NCI-H1092 treated with DMSO at 0.1 percent for 48 hours (cell line): ENCODE data around the gene UBE2G2.

Source experiments
- DNase-seq: peaks from one replicate; lab custom pipeline; 2025; lab: John Stamatoyannopoulos, UW

UBE2G2 gene

DNA sequence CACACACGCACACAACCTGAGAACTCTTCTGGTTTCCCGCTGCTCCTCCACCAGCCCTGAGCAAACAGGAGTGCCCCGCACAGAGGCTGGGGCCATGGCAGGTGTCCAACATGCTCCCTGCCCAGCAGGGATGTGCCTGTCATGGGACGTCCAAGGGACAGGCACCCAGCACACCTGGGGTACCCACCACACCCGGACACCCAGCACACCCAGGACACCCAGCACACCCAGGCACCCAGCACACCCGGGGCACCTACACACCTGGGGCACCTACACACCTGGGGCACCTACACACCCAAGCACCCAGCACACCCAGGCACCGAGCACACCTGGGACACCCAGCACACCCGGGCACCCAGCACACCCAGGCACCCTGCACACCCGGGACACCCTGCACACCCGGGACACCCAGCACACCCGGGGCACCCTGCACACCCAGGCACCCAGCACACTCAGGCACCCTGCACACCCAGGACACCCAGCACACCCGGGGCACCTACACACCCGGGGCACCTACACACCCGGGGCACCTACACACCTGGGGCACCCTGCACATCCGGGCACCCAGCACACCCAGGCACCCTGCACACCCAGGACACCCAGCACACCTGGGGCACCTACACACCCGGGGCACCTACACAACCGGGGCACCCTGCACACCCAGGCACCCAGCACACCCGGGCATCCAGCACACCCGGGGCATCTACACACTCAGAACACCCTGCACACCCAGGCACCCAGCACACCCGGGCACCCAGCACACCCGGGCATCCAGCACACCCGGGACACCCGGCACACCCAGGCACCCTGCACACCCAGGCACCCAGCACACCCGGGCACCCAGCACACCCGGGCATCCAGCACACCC, 37.9 kb downstream of the UBE2G2 start:
- DNase-seq: no peak

DNA sequence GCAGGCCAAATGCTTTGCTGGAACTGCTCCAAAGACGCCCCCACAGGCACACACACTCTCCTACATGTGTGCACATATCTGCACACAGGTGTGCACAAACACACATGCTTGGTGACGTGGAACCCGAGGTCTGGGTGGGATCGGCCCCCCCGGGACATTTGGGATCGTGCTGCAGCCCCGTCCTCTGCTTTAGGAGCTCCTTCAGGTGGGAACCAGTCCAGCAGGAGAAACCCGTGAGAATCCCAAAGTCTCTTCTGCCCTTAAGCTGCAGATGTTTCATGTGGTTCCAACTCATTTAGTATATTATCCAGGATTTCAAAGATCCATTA, 38.6 kb downstream of the UBE2G2 start:
- no peak for DNase-seq

DNA sequence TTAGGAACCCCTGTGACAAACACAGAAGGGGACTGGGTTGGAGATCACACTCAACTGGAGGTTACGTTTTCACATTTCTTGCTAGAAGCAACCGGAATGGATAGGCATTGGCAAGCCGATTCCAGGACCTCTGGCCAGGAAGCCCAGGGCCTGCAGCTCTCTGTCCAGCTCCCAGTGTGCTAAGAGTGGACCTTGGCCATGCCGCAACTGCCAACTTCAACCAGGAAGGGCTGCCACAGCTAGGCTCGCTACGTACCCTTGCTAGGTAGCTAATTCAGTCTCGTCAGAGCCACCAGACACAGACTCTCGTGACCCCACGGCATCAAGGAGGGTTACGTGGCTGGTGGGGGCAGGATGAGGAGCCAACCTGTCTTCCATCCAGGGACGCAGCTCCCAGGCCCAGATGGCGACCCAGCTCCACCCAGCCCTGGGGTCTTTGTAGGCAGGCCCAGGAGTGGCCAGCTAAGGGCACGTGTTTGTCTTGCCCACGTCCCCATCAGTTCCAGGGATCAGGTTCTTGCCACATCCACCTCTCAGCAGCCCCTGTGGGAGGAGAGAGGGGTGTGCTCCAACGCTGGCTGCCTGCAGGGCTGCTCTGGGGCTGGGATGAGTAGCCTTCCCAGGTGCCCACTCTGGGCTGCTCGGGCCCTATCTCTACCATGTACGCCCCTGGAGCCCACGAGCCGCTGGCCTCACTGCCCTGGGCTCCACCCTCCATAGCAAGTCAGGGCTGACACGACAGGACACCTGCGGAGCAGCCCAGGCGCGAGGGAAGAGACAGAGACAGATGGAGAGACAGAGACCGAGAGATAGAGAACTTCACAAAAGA, 39.2 kb downstream of the UBE2G2 start:
- no peak for DNase-seq

DNA sequence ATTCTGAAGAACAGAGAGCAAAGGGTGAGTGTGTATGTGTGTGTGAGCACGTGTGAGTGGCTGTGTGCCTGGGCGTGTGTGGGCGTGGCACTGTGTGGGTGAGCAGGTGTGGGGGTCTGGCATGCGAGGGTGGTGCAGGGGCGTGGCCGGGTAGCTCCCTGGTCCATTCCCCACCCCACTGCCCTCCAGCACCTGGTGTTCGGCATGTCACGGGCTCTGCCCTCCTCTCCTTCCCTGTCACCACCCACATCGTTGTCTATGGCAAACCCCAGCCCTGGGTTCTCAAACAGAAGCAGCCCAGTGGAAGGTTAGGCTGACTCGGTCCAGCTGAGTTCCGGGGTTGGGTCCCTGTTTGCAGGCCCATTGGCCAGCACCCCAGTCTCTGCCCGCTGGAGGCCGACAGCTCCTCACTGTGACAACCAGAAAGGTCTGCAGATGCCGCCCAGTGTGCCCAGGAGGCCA, 39.8 kb downstream of the UBE2G2 start:
- DNase-seq: no peak

DNA sequence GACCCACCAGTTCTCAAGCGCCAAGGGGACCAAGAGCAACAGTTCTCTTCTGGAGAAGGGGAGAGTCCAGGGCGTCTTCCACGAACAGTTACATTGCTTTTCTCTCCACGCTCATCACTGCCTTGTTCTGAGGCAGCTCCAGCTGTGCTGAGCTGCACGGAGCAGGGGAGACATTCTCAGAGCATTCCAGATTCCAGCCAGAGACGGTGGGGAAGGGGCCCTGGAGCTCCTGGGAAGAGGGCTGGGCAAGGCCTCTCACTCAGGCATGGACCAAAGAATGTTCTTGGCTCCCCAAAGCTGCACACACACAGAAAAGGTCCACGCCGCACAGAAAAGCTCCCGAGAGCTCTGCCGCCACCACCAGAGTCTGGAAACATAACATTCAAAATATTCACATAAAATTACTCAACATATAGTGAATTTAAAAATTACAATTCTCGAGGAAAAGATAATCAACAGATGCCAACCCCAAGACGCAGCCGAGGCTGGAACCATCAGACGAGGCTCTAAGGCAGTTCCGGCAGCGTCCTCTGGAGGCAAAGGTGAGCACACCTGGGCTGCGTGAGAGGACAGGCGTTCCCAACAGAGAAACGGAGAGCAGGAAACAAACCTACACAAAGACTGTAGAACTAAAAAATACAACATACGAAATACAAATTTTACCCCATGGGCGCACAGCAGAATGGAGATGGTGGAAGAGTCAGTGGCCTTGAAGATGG, 40.5 kb downstream of the UBE2G2 start:
- no peak for DNase-seq

DNA sequence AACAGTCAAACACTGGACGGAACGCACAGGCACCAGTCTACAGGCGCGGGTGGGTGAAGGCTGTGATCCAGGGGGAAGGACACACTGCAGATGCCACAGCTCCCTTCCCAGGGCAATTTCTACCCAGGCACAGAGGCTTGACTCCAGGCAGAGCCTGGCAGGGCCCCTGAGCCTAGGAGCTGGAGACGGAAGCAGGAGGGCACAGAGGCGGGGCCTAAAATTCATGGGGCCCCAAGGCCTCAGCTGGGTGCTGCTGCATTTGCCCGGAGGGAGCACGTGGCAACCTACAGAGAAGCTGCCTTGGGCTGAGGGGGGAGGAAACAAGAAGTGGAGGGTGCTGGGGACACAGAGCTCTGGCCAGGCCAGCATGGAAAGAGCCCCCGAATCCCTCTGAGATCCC, 41.2 kb downstream of the UBE2G2 start:
- DNase-seq: no peak

DNA sequence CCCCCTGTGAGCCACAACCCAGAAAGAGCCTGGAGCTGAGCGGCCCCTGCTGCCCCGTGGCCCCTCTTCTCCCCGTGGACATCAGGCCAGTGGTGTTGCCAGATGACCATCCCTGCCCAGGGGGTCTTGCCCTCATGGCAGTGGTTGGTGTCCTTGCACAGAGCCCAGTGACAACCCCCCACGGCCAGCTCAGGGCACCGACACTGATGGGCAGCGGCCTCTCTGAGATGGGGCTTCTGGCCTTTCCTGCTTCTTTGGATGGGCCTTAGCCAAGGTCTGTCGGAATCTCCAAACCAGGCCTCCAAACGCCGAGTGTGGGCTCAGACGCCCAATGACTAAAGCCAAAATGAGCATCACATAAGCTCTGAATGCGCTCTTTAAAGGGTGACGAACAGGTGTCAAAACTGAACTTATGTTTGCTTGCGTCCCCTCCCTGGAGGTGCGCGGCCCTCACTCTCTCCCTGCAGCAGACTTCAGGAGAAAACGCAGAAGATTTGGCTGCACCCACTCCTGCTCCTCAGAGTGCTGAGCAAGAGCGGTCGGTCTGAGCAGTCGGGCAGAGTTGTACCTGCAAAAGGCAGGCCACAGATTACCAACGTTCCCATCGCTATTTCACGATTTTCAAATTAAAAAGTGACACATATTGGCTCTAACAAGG, 41.9 kb downstream of the UBE2G2 start:
- DNase-seq: no peak

DNA sequence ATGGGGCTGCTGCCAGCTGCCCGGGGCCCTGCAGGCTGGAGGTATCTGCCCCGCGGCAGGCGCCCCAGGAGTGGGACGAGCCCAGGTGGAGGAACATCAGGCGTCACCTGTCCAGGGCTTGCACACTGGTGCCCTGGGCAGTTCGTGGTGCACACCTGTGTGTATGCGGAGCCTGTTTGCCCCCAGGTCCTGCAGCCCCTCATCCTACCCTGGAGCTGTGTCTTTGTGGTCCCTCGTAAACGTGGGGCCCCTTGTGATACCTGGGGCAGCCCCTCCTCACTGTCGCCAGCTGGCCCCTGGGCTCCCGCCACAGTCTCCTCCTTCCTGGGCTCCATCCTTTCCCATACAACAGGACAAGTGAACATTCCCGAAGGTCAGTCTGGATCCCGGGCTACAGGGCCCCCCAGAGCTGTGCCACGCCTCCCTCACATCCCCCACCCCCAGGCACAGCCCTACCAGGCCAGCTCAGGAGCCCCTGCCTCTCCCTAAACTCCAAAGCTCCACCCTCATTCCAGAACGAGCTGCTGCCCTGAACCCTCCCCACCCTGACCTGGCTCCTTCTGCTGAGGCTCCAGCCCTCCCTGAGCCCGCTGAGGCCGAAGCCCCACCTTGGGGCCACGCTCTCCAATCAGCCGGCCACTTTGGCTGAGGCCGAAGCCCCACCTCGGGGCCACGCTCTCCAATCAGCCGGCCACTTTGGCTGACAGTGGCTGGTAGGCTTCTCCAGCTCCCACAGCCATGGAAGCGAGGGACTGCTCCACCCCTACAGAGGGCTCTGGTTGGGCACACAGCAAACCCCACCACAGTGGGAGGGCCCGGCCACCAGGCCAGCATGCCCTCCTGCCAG, 42.6 kb downstream of the UBE2G2 start:
- DNase-seq: no peak

DNA sequence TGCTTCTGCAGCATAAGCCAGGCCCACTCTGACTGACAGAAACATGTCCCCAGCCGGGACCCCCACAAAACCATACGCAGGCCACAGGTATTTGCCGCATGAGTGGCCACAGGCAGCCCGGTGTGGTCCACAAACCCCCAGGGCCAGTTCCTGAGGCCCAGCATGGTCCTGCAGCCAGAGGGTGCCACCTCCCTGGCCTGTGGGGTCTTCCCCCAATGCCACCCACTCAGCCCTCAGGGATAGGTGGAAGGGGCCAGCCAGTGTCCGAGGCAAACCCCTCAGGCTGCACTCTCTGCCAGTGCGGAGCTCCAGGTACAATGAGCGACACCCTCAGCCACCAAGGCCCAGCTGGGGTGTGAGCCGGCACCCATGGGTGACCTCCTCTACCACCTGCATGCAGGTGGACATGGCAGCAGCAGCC, 43.5 kb downstream of the UBE2G2 start:
- DNase-seq: no peak

DNA sequence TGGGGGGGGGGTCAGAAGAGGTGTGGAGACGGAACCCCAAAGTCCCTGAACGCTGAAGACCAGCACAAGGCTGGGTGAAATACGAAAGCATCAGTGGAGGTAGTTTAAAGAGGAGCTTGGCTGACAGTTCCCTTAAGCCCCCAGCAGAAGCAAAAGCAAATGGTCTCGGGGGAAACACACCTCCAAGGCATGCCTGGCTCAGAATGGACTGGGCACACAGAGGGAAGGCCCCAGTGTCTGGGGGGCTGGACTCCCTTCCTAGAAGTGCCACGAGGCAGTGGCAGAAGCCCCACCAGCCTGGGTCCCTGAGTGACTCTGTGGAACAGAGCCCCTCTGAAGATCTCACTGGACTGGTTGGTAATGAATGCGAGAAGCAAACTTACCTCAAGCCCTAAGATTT, 43.9 kb downstream of the UBE2G2 start:
- no peak for DNase-seq

DNA sequence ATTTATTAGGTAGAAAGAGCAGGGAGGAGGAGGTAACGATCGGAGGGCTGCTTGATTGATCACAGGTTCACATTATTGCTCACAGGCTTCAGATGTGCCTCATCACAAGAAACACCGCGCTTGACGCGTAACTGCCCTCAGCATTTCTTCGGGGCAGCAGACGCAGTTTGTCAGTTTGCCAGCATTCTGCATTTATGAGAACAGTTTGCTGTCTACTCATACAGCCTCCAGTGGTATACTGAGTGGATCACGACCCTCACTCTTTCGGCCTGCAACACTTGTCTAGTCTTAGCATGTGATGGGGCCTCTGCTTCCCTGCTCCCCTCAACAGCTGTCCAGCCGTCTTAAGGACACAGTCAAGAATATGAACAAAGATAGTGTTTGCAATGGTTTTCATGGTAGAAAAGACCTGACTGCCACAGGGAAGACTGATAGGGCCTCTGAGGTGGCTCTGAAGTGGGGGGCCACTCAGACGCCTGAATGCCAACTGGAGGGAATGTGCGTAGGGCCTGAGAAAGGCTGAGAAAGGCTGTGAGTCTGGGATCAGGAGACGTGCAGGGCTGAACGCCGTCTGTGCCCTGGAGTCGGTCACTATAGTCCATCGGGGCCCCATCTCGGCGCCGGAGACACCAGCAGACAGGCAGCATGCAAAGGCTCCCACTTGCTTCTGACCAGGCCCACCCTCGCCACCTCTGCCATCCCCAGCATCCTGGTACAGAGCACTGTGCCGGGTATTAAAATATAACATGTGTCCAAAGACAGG, 45.0 kb downstream of the UBE2G2 start:
- DNase-seq: no peak

DNA sequence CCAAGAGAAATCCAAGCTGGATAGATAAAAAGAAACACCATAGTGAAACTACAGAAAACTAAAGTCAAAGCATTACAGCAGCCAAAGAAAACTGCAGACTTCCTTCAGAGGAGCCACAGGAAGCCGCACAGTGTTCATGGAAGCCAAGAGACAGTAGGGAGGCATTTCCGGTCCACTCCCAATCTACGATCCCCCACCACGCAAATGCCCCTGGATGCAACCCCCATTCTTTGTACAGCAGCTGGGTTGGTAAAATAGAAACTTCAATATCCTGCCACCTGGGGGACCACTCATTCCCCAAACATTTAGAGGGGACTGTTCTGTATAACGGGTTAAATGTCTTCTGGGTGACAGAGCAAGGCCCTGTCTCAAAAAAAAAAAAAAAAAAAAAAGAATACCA, 46.4 kb downstream of the UBE2G2 start:
- DNase-seq: no peak

DNA sequence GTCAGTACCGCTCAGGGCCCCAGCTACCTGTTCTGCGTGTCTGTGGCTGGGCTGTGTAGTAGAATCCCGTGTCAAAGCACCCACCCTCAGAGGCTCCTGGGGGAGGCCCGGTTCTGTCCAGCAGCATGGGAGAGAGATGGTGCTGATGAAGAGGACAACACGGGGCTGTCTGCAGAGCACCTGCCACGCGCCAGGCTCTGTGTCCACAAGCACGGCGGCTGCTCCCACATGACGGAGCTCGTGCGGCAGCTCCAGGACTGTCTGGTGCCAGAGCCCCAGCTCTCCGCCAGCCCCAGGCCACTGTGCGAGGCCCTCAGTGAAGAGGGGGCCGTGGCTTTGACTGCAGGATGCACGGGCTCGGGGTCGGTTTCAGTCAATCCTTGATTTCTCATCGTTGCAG, 48.3 kb downstream of the UBE2G2 start:
- no peak for DNase-seq

DNA sequence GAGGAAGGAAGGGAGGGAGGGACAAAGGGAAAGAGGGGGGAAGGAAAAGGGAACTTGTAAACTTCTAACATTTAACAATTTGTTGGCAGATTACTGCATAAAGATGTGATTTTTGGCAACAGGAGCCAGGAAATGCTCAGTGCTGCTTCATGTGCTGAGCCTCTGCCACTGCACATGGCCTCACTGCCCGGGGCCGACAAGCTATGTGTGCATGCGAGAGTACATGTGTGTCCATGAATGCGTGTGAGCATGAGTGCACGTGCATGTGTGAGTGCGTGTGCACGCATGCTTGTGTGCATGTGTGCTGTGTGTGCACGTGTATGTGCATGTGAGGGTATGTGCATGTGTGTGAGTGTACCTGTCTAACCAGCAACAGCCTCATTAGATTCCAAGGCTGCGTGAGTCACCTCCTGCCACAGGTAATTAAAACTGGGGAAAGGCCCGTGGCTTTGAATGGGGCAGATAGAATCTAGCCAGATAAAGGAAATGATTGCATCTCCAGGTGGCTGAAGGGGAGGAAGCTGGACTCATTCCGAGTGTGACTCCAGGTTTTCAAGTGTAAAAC, 48.9 kb downstream of the UBE2G2 start:
- no peak for DNase-seq

DNA sequence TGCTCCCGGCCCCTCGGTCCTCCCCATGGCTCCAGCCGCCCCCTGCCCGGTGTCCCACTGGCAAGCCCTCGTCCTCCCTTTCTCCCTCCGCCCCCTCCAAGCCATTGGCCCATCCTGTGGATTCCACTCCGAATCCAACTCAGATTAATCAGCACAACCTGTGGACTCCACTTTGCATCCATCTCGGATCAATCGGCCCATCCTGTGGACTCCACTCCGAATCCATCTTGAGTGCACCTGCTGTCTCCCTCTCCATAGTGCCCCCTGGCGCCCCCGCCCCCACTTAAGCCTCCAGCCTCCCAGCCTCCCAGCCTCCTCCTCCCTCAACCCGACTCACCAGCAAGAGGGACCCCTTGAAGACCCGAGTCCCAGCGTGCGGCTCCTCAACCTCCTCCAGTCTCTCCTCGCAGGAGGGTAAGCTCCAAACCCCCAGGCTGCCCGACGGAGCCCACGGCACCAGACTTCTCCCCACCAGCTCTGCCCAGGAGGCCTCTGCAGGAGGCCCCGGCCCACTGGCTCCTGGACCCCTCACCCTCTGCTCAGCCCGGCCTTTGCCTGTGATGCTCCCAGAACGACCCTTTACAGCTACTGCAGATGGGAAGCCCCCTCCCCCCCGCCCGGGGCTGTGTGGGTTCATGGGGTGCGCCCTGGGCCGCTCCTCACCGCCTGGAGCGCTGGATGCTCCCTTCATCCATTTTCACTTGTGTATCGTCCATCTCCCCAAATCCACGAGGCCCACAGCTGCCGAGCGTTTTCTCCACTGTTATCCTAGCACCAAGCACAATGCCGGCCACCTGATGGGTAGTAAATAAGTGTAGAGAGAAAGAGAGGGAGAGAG, 49.6 kb downstream of the UBE2G2 start:
- DNase-seq: no peak

DNA sequence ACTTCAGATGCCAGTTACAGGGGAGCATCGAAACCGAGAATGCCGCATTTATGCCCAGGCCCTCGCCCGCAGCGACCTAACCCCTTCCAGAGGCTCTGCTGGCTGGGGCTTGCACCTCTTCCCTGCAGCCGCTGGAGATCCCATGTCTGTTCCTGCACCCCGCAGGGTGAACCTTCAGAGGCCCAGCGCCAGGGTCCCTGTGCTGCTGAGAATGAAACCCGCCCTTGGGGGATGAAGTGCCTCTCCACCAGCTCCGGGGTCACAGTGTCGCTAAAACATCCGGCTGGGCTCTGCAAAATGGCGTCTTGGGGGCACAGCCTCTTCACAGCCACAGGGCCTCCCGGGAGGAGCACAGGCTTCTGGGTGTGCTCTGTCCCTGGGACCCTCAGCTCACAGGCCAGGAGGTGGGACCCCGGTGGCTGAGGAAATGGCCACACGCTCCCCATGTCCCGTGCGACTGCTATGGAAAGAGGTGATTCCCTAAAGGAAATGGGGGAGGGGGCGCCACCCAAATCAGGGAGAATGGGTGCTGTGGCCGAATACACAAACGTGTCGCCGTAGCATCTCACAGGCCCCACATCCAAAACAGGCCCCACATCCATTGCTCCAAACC, 50.3 kb downstream of the UBE2G2 start:
- no peak for DNase-seq

DNA sequence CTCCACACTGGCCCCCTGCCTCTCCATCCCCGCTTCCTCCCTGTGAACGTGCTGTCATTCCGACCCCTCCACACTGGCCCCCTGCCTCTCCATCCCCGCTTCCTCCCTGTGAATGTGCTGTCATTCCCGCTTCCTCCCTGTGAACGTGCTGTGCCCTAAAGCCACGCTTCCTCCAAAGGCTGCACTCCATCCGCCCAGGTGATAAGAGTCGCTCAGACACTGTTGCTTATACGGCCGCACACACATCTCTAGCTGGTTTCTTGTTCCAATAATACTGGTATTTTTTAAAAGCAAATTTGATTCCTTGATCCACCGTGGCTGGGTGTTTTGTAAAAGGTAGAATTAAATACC, 51.0 kb downstream of the UBE2G2 start:
- DNase-seq: no peak

DNA sequence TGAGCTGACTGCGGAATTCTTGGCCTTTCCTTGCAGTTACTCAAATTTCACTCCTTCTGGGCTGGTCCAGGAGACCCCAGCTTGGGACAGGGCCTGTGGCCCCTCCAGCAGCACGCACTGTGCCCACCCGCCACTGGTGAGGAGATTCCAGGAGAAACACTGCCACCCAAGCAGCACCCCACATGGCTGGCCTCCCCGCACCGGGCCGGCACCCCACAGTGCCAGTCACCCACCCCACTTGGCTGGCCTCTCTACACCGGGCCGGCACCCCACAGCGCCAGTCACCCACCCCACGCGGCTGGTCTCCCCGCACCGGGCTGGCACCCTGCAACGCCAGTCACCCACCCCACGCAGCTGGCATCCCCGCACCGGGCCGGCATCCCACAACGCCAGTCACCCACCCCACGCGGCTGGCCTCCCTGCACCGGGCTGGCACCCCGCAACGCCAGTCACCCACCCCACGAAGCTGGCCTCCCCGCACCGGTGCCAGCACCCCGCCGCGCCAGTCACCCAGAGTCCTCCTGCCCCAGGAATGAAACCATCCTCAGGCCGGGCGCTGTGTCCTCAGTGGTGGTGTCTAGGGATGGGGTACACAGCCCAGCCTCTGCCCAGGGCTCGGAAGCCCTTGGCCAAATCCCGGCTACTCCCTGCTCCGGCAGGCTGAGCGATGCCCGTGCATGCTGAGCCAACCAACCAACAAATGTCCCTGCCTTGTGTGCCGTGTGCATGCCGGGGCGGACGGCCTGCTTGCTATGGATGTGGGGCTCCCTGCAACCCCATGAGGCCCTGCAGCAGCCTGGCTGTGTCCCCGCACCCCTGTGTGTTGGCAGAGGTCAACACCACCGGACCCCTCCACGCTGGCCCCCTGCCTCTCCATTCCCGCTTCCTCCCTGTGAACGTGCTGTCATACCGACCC, 51.6 kb downstream of the UBE2G2 start:
- no peak for DNase-seq
